Smooth muscle cell (in vitro differentiated cells): Measurements from ENCODE around the gene PBX1. TPM values are rescaled to one million over a fixed set of nuclear protein-coding genes. Genes with fewer than 3 reads are reported as not detected.

ENCODE experiments used
- DNase-seq: peaks from one replicate; lab custom pipeline; 2025; ENCODE audit not compliant: unreplicated experiment; lab: John Stamatoyannopoulos, UW
- H2AFZ ChIP-seq: fragments of 200-600 bp; sonication (generic); 2 replicates; pipeline ENCODE4 v1.6.0; 2016; ENCODE audit warnings: antibody characterized with exemption, low read depth, mild to moderate bottlenecking
- H3F3A ChIP-seq: fragments of 200-600 bp; sonication (generic); 2 replicates; pipeline ENCODE4 v1.6.0; 2017; ENCODE audit warnings: antibody characterized with exemption, low read depth
- H3K27ac ChIP-seq: fragments of 200-600 bp; sonication (generic); 2 replicates; pipeline ENCODE4 v1.5.1; 2016; ENCODE audit warnings: low read depth, mild to moderate bottlenecking
- H3K27me3 ChIP-seq: fragments of 200-600 bp; sonication (generic); 2 replicates; pipeline ENCODE4 v1.6.1; 2016; ENCODE audit warnings: low read depth, mild to moderate bottlenecking
- H3K36me3 ChIP-seq: fragments of 200-600 bp; sonication (generic); 2 replicates; pipeline ENCODE4 v1.5.1; 2016; ENCODE audit warnings: low read depth
- H3K4me1 ChIP-seq: fragments of 200-600 bp; sonication (generic); 2 replicates; pipeline ENCODE4 v1.5.1; 2016; ENCODE audit warnings: low read depth
- H3K4me2 ChIP-seq: fragments of 200-600 bp; sonication (generic); 2 replicates; pipeline ENCODE4 v1.6.0; 2016; ENCODE audit warnings: mild to moderate bottlenecking
- H3K4me3 ChIP-seq: fragments of 200-600 bp; sonication (generic); 2 replicates; pipeline ENCODE4 v1.5.1; 2016; ENCODE audit warnings: mild to moderate bottlenecking
- H3K79me2 ChIP-seq: fragments of 200-600 bp; sonication (generic); 2 replicates; pipeline ENCODE4 v1.6.0; 2016; ENCODE audit warnings: low read depth, mild to moderate bottlenecking
- H3K9ac ChIP-seq: fragments of 200-600 bp; sonication (generic); 2 replicates; pipeline ENCODE4 v1.6.0; 2016; ENCODE audit warnings: low read depth
- H3K9me3 ChIP-seq: fragments of 200-600 bp; sonication (generic); replicated peaks from 2 replicates; pipeline ENCODE4 v1.5.1; 2016; ENCODE audit warnings: low read depth
- H4K20me1 ChIP-seq: fragments of 200-600 bp; sonication (generic); 2 replicates; pipeline ENCODE4 v1.6.0; 2016; ENCODE audit warnings: low read depth
- WGBS: methylation state at CpG from one replicate; pipeline ENCODE4 v1.1.7; 2016; ENCODE audit warnings: low lambda C conversion rate; 5-methylcytosine and 5-hydroxymethylcytosine counted together
- polyA plus RNA-seq: library from polyadenylated mRNA; unstranded; fragments of >200 nt; fragmentation: Nextera tagmentation; extraction: Ambion mirVana; gene quantifications from 2 replicates; pipeline ENCODE4 v1.2.1, GENCODE V29; 2016
- total RNA-seq: library from RNA; depleted of rRNA; stranded (reverse); fragments of >200 nt; gene quantifications from 2 replicates; pipeline ENCODE4 v1.2.3, GENCODE V29; 2014
- TF ChIP-seq, protein P1 (sequence below): fragments of 200-600 bp; sonication (generic); IDR thresholded peaks from 2 replicates; pipeline ENCODE4 v1.5.1; 2017; ENCODE audit warnings: borderline replicate concordance, mild to moderate bottlenecking, antibody characterized with exemption; ENCODE audit not compliant: insufficient read depth, poor library complexity, severe bottlenecking

The PBX1 gene
- total and polyA plus RNA-seq, 2 experiments from 2014 or later = 8.1 to 70.8 TPM

DNA sequence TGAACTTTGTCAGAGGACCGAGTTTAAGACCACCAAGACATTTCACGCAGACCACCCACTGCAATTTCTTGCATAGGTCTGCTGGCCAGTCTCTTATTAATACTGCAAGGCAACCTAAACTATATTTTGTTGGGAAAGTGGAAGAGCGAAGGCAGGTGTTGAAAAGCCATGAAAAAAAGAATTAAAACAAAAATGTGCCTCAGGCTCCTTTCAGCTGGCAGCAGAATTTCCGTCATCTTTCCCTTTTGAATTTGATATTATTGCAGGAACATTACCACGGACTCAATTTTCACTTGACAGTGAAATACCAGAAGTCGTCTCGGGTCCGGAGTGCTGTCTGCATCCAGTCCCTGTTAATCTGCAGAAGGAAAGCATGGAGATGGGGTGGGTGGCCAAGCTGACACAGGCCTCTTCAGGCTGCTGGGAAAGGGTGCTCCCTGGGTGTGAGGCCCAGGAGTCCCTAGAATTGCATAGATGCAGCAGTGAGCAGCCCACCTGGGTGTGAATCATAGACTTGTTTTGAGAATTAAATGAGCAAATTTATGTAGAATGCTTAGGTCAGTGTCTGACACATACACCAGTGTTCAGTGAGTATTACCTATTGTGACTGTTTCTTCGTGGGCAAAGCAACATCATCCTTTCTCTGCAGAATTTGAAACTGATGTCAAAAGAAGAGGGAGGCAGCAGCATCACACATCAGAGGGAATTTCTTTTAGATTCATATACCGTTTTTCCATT lies 150.7 kb downstream of the PBX1 start:
- DNase-seq = no peak
- peaks cover 34% of the 10 kb centered on the region for H3F3A ChIP-seq
- H2AFZ ChIP-seq = no peak overlapping the region
- peak overlapping the region; percentile 97 for H3K27ac ChIP-seq
- peaks cover 3% of the 10 kb centered on the region for H4K20me1 ChIP-seq
- no peak overlapping the region for H3K9ac ChIP-seq
- H3K4me3 ChIP-seq = no peak overlapping the region
- TF ChIP-seq, protein P1, sequence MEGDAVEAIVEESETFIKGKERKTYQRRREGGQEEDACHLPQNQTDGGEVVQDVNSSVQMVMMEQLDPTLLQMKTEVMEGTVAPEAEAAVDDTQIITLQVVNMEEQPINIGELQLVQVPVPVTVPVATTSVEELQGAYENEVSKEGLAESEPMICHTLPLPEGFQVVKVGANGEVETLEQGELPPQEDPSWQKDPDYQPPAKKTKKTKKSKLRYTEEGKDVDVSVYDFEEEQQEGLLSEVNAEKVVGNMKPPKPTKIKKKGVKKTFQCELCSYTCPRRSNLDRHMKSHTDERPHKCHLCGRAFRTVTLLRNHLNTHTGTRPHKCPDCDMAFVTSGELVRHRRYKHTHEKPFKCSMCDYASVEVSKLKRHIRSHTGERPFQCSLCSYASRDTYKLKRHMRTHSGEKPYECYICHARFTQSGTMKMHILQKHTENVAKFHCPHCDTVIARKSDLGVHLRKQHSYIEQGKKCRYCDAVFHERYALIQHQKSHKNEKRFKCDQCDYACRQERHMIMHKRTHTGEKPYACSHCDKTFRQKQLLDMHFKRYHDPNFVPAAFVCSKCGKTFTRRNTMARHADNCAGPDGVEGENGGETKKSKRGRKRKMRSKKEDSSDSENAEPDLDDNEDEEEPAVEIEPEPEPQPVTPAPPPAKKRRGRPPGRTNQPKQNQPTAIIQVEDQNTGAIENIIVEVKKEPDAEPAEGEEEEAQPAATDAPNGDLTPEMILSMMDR = no peak
- H3K4me1 ChIP-seq = peaks cover 48% of the 10 kb centered on the region
- peaks cover 22% of the 10 kb centered on the region for H3K79me2 ChIP-seq
- 63% methylated on average over 10 of the region's 10 CpGs for WGBS
- H3K4me2 ChIP-seq = no peak overlapping the region
- no peaks in the 10 kb centered on the region for H3K36me3 ChIP-seq
- H3K27me3 ChIP-seq = no peaks in the 10 kb centered on the region
- H3K9me3 ChIP-seq = no peaks in the 10 kb centered on the region

DNA sequence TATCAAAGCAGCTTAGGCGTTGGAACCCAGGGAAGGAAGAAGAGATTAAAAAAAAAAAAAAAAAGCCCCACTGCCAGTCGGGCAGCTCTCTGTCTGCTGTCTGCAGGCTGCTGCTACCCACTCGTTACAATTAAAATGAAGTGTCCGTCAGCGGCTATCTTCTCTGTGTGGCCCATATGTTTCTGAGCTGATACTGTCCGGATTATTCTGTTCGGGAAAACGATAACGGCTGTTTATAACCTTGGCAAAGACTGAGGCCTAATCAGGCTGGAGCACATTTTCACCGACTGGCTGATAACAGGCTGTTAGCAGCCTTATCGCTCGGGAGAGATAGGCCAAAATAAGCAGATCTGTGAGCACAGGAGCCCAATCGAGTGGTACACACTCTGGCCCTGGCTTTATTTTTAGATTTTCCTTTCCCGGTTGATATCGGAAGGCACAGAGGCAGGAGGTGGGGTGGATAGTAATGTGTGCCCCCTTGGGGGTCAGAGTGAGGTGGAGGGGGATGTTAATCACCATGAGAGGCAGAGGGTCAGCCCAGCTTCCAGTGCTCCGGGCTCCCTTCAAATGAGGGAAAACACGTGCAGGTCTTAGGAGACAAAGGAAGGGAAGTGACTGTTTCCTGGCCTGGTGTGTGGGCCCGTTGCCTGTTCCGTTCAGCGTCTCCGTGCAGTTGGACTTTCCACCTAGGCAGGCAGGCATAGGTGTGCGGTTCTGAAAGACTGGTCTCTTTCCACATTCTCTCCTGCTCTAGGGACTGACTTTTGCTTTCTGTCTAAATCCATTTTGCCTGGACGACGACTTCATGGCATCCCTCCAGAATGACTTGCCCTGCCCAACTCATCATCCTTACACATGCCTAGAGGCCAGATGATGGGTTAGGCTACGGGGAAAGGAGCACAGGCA lies 153.4 kb downstream of the PBX1 start:
- Histone ChIP-seq H3K4me3 (peak overlapping the region; percentile 19), H3K27me3 (no peaks in the 10 kb centered on the region), H3K27ac (peak overlapping the region; percentile 97), H4K20me1 (peaks cover 3% of the 10 kb centered on the region), H3K4me2 (peak overlapping the region; percentile 77), H3K36me3 (no peaks in the 10 kb centered on the region), H3K79me2 (peaks cover 23% of the 10 kb centered on the region), H3K9ac (peak overlapping the region; percentile 62), H3K9me3 (no peaks in the 10 kb centered on the region), H2AFZ (no peak overlapping the region), H3K4me1 (peaks cover 32% of the 10 kb centered on the region), H3F3A (peaks cover 27% of the 10 kb centered on the region)
- TF ChIP-seq, protein P1 = no peak
- DNase-seq = no peak
- WGBS = 34% methylated on average over 25 of the region's 25 CpGs

DNA sequence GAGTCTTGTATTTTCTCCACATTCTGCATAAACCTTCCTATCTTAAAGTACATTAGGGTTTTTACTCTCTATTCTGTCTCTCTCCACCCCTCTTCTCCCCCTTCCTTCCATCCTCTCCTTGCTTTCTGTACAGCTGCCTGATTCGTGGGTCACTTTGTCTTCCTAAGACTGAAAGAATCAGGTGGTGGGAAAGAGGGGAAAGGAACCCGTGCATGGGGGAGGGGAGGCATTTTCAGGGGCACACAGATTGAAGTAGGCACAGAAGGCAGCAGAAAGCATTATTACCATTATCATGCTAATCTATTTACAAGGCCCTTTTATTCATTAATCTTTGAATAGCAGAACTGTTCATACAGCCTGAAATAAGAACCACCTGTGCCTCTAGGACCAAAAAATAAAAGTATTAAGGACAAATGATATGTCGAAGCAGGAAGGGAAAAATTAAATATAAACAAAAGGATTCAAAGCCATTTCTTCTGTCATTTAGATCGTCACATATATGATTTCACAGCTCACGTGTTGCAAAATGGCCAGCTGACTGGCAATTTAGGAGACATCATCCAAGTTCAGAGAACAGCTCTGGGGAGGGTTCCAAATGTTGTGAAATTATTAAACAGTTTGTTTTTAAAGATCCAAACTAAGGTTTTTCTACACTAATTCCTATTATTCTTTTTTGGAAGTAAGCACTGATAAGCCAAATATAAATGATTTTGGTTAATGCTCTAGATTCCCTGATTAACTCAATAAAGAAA lies 154.6 kb downstream of the PBX1 start:
- Histone ChIP-seq H3K9me3 (no peaks in the 10 kb centered on the region), H3K4me1 (peaks cover 20% of the 10 kb centered on the region), H3F3A (peaks cover 18% of the 10 kb centered on the region), H3K9ac (no peak overlapping the region), H3K27ac (no peak overlapping the region), H3K4me2 (no peak overlapping the region), H3K36me3 (no peaks in the 10 kb centered on the region), H2AFZ (no peak overlapping the region), H3K4me3 (no peak overlapping the region), H4K20me1 (no peaks in the 10 kb centered on the region), H3K79me2 (peaks cover 34% of the 10 kb centered on the region), H3K27me3 (no peaks in the 10 kb centered on the region)
- 87% methylated on average over 5 of the region's 5 CpGs for WGBS
- TF ChIP-seq, protein P1 = no peak
- DNase-seq = no peak
